ENCODE measurements around the gene EVI5. TPM values are rescaled to one million over a fixed set of nuclear protein-coding genes. Genes with fewer than 3 reads are reported as not detected.
"Not testable (repeated sequence)": the region's sequence is repeated elsewhere in the genome, so short reads cannot be mapped to it uniquely, and the experiment has no call there.

EVI5 gene
- total RNA-seq, 1 experiment from 2014 or later, result 28.0 TPM

- no peak for DNase-seq (ENCODE audit: low spot score)
- in situ Hi-C loops (cut with HindIII; ENCODE audit: low sequenced_read_pairs), result no loop called here
Observed at GRCh38 chr1:92544756-92545165, 240.1 kb downstream of the EVI5 start.

- no peak for DNase-seq (ENCODE audit: low spot score)
- in situ Hi-C loops (cut with HindIII; ENCODE audit: low sequenced_read_pairs), result no loop called here
Observed at GRCh38 chr1:92543131-92544055, 241.5 kb downstream of the EVI5 start.

GRCh38 chr1:92538413-92539061 is 246.4 kb downstream of the EVI5 start:
- DNase-seq (ENCODE audit: low spot score), result no peak
- in situ Hi-C loops (cut with HindIII; ENCODE audit: low sequenced_read_pairs), result no loop called here

GRCh38 chr1:92538048-92538412 is 246.9 kb downstream of the EVI5 start:
- in situ Hi-C loops (cut with HindIII; ENCODE audit: low sequenced_read_pairs), result no loop called here
- DNase-seq (ENCODE audit: low spot score), result no peak

- in situ Hi-C loops (cut with HindIII; ENCODE audit: low sequenced_read_pairs), result no loop called here
- no peak for DNase-seq (ENCODE audit: low spot score)
Observed at GRCh38 chr1:92536980-92537884, 247.7 kb downstream of the EVI5 start.

- no peak for DNase-seq (ENCODE audit: low spot score)
- in situ Hi-C loops (cut with HindIII; ENCODE audit: low sequenced_read_pairs), result no loop called here
Observed at GRCh38 chr1:92536211-92536979, 248.5 kb downstream of the EVI5 start.

- DNase-seq (ENCODE audit: low spot score); in situ Hi-C loops (cut with HindIII; ENCODE audit: low sequenced_read_pairs): not testable (repeated sequence)
Observed at GRCh38 chr1:92532371-92532770, 252.5 kb downstream of the EVI5 start.

- in situ Hi-C loops (cut with HindIII; ENCODE audit: low sequenced_read_pairs), result not testable (repeated sequence)
Observed at GRCh38 chr1:92531939-92532338, 253.0 kb downstream of the EVI5 start.

GRCh38 chr1:92527670-92528069 is 257.2 kb downstream of the EVI5 start:
- DNase-seq (ENCODE audit: low spot score), result no peak
- in situ Hi-C loops (cut with HindIII; ENCODE audit: low sequenced_read_pairs), result no loop called here

More at GRCh38 chr1:92531939-92532338, 253.0 kb downstream of the EVI5 start:
- DNase-seq (ENCODE audit: low spot score), result not testable (repeated sequence)

GRCh38 chr1:92524944-92525590 is 259.8 kb downstream of the EVI5 start:
- DNase-seq (ENCODE audit: low spot score); in situ Hi-C loops (cut with HindIII; ENCODE audit: low sequenced_read_pairs): not testable (repeated sequence)

GRCh38 chr1:92519043-92519442 is 265.9 kb downstream of the EVI5 start:
- no peak for DNase-seq (ENCODE audit: low spot score)
- in situ Hi-C loops (cut with HindIII; ENCODE audit: low sequenced_read_pairs), result no loop called here

- in situ Hi-C loops (cut with HindIII; ENCODE audit: low sequenced_read_pairs), result no loop called here
- no peak for DNase-seq (ENCODE audit: low spot score)
Observed at GRCh38 chr1:92516574-92516973, 268.3 kb downstream of the EVI5 start.

GRCh38 chr1:92515796-92516201 is 269.1 kb downstream of the EVI5 start:
- no peak for DNase-seq (ENCODE audit: low spot score)
- in situ Hi-C loops (cut with HindIII; ENCODE audit: low sequenced_read_pairs), result no loop called here

- no peak for DNase-seq (ENCODE audit: low spot score)
- in situ Hi-C loops (cut with HindIII; ENCODE audit: low sequenced_read_pairs), result no loop called here
Observed at GRCh38 chr1:92511541-92511940, 273.4 kb downstream of the EVI5 start.

GRCh38 chr1:92509619-92510018 is 275.3 kb downstream of the EVI5 start:
- in situ Hi-C loops (cut with HindIII; ENCODE audit: low sequenced_read_pairs), result no loop called here
- DNase-seq (ENCODE audit: low spot score), result no peak

GRCh38 chr1:92505015-92505692 is 279.8 kb downstream of the EVI5 start:
- no peak for DNase-seq (ENCODE audit: low spot score)
- in situ Hi-C loops (cut with HindIII; ENCODE audit: low sequenced_read_pairs), result no loop called here

GRCh38 chr1:92504291-92505014 is 280.5 kb downstream of the EVI5 start:
- in situ Hi-C loops (cut with HindIII; ENCODE audit: low sequenced_read_pairs), result no loop called here
- no peak for DNase-seq (ENCODE audit: low spot score)
